ENCODE data around the gene DMD.

Gene DMD

GRCh38 chrX:32483534-32484136, 727.7 kb downstream of the DMD start:
- TF ChIP-seq, protein P1, sequence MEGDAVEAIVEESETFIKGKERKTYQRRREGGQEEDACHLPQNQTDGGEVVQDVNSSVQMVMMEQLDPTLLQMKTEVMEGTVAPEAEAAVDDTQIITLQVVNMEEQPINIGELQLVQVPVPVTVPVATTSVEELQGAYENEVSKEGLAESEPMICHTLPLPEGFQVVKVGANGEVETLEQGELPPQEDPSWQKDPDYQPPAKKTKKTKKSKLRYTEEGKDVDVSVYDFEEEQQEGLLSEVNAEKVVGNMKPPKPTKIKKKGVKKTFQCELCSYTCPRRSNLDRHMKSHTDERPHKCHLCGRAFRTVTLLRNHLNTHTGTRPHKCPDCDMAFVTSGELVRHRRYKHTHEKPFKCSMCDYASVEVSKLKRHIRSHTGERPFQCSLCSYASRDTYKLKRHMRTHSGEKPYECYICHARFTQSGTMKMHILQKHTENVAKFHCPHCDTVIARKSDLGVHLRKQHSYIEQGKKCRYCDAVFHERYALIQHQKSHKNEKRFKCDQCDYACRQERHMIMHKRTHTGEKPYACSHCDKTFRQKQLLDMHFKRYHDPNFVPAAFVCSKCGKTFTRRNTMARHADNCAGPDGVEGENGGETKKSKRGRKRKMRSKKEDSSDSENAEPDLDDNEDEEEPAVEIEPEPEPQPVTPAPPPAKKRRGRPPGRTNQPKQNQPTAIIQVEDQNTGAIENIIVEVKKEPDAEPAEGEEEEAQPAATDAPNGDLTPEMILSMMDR (conservative IDR thresholded peaks at IDR 0.05; ENCODE audit: low read depth, low read length) = no peak
- DNase-seq (ENCODE audit: low read depth) = peak; percentile 6
- no peak overlapping the region for H3K4me3 ChIP-seq (ENCODE audit: low read depth, low read length)

- no peak for DNase-seq (ENCODE audit: low read depth)
- TF ChIP-seq, protein P1 (conservative IDR thresholded peaks at IDR 0.05; ENCODE audit: low read depth, low read length) = no peak
- H3K4me3 ChIP-seq (ENCODE audit: low read depth, low read length) = no peak overlapping the region
Measured at GRCh38 chrX:32480019-32480418, 731.3 kb downstream of the DMD start.

GRCh38 chrX:32472364-32472763, 739.0 kb downstream of the DMD start:
- no peak overlapping the region for H3K4me3 ChIP-seq (ENCODE audit: low read depth, low read length)

GRCh38 chrX:32455704-32456103, 755.6 kb downstream of the DMD start:
- no peak for DNase-seq (ENCODE audit: low read depth)
- TF ChIP-seq, protein P1 (conservative IDR thresholded peaks at IDR 0.05; ENCODE audit: low read depth, low read length) = no peak
- no peak overlapping the region for H3K4me3 ChIP-seq (ENCODE audit: low read depth, low read length)

More at GRCh38 chrX:32472364-32472763, 739.0 kb downstream of the DMD start:
- TF ChIP-seq, protein P1 (conservative IDR thresholded peaks at IDR 0.05; ENCODE audit: low read depth, low read length) = no peak
- DNase-seq (ENCODE audit: low read depth) = no peak

- no peak for DNase-seq (ENCODE audit: low read depth)
- TF ChIP-seq, protein P1 (conservative IDR thresholded peaks at IDR 0.05; ENCODE audit: low read depth, low read length) = no peak
- H3K4me3 ChIP-seq (ENCODE audit: low read depth, low read length) = no peak overlapping the region
Measured at GRCh38 chrX:32451954-32452695, 759.2 kb downstream of the DMD start.

GRCh38 chrX:32448945-32449344, 762.4 kb downstream of the DMD start:
- peak; percentile 1 for DNase-seq (ENCODE audit: low read depth)
- H3K4me3 ChIP-seq (ENCODE audit: low read depth, low read length) = no peak overlapping the region
- TF ChIP-seq, protein P1 (conservative IDR thresholded peaks at IDR 0.05; ENCODE audit: low read depth, low read length) = no peak

- peak; percentile 14 for DNase-seq (ENCODE audit: low read depth)
- no peak overlapping the region for H3K4me3 ChIP-seq (ENCODE audit: low read depth, low read length)
- TF ChIP-seq, protein P1 (conservative IDR thresholded peaks at IDR 0.05; ENCODE audit: low read depth, low read length) = no peak
Measured at GRCh38 chrX:32448320-32448719, 763.0 kb downstream of the DMD start.
